Stimulated activated CD4-positive, alpha-beta T cell treated with anti-CD3 and anti-CD28 coated beads, Interleukin-15, amount 100 ng/mL, for 24 hours (primary cell): ENCODE results near the gene SLC22A2.

Source experiments
- DNase-seq: peaks from one replicate; pipeline ENCODE4 v3.0.0-alpha.2; 2020

The SLC22A2 gene

DNA sequence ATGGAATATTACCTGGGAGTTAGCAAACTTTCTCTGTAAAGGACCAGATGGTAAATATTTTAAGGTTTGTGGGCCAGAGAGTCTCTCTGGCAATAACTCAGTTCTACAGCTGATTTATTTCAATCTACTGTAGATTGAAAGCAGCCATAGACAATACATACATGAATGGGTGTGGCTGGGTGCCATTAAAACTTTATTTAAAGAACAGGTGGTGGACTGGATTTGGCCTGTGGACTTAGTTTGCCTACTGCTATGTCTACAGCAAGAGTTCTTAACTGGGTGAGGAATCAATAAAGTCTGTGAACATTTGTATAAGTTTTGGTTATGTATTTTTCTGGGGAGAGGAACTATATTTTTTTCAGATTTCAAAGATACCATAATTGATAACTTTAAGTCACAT lies 55.1 kb downstream of the SLC22A2 start:
- DNase-seq = no peak

DNA sequence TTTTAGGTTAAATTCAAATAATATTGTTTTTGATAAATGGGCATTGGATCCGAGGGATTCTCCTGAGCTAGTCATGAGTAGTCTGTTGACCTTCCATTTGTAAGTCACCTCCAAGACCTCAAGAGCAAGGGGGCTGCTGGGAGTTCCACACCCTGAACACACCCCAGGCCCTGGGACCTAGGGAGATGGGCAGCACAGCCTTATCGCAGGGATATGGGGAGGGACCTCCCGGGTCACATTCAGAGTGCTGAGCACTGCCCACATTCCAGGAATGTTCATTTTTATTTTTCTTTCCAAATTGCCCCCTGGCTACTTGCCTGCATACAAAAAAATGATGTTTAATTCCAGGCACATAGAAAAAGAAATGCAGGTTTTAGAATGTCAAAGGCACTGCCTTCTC lies 55.5 kb downstream of the SLC22A2 start:
- no peak for DNase-seq

DNA sequence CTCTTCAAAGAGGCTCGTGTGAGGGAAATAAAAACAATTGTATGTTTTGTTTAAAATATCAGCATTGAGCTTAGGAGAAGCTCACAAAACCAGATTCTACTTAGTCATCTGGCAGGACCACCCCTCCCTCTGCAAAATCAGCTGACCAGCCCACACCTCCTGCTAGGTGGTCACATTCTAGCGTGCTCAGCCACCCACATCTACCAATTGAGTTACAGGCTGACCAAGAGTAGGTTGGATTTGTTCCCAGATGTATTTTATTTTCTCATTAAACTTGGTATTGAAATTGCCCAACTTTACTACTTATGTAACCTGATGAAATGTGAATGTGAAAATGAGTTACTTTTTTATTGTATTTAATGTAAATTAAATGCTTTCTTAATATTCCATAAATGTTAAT lies 56.2 kb downstream of the SLC22A2 start:
- no peak for DNase-seq

DNA sequence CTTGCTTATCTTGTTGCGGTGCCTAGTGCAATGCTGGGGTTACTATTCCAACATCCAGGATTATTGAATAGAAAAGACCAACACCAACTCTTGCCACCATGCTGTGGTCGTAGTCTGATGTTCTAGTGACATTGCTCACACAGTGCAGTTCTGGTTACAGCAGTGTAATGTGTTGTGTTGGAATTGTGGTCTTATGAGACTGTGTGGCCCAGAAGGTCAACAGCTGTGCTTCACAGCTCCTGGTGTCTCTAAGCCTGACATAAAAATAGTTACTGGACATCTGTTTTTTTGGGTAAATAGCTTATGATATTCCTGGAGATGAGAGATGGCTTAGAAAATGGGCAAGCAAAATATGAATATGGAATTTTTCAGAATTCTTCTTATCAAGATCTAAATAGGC lies 57.6 kb downstream of the SLC22A2 start:
- no peak for DNase-seq

DNA sequence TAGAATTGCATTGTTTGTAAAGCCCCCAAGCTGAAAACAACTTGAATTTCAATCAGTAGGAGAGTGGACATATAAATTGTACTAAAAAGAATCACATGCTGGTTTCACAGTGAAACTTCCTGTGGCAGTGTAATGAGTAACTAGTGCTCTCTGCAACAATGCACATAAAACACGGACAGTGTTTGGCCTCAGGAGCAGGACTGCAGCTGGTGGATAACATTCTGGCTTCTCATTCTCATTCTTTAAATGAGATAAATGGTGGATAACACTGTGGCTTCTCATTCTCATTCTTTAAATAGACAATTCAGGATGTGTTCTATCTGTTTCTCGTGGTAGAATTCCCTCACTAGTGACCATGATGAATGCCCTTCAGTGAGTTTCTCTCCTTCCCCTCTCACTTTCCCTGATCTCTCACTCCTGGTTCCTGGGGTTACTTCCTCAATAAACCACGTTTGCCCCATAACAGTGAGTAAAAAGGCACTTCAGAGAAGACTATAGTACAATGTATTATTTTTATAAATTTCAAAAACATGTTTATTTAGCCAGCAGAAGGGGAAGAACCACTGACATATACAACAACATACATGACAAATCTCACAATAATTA lies 59.9 kb downstream of the SLC22A2 start:
- no peak for DNase-seq

DNA sequence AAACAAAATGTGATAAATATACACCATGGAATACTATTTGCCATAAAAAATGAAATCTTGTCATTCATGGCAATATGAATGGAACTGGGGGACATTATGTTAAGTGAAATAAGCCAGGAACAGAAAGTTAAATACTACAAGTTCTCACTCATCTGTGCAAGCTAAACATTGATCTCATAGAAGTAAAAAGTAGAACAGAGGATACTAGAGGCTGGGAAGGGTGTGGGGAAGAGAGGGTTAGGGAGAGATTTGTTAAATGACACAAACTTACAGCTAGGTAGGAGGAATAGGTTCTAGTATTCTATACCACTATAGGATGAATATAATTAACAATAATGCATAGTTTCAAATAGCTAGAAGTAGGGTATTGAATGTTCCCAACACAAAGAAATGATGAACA lies 61.0 kb downstream of the SLC22A2 start:
- no peak for DNase-seq

DNA sequence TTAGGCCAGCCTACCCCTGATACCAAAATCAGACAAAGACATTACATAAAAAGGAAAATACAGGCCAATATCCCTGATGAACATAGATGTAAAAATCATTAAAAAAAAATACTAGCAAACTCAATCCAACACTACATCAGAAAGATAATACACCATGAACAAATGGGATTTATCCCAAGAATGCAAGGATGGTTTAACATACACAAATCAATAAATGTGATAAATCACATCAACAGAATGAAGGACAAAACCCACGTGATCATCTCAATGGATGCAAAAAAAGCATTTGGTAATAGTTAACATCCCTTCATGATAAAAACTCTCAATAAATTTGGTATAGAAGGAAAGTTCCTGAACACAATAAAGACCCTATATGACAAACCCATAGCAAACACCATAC lies 63.8 kb downstream of the SLC22A2 start:
- DNase-seq = no peak

DNA sequence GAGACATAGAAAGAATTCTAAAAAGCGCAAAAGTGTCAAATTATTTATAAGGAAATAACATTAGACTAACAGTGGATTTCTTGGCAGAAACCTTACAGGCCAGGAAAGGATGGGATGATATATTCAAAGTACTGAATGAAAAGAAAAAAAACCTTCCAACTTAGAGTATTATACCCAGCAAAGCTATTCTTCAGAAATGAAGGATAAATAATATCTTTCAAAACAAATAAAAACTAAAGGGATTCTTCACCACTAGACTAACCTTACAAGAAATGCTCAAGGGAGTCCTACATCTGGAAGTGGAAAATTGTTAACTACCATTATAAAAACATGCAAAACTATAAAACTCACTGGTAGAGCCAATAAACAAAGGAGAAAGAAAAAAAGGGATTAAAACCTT lies 65.8 kb downstream of the SLC22A2 start:
- DNase-seq = no peak

DNA sequence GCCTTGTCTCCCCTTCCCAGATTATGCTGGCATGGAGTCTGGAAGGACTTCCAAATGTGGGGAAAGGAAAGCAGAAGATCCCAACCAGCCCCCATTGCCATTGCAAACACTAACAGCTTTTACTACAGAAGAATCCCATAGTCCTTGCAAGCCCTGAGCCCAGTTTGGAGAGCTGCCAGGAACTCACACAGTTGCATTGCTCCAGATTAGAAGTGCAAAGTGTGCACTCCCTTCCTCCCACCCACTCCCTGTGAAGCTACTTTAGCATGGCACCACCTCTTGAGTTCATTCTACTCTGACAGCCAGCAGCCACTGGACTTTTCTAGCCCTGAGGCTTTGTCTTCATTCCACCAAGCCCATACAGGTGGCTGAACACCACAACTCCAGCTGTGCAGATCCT lies 67.6 kb downstream of the SLC22A2 start:
- no peak for DNase-seq

DNA sequence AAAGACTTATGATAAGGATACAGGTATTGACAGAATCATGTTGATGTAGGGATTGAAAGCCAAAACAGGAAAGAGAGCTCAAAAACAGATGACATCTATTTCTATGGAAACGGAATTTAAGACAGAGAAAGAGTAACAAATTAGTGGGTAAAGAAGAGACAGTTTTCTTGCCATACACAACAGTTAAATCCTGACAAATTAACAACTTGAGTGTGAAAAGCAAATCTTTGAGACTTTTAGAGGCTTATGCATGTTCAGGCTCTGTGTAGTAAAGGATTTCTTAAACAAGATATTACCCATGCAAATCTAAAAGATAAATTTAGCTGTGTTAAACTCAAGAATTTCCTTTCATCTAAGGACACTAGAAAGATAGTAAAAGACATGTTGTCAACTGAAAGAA lies 68.5 kb downstream of the SLC22A2 start:
- no peak for DNase-seq

DNA sequence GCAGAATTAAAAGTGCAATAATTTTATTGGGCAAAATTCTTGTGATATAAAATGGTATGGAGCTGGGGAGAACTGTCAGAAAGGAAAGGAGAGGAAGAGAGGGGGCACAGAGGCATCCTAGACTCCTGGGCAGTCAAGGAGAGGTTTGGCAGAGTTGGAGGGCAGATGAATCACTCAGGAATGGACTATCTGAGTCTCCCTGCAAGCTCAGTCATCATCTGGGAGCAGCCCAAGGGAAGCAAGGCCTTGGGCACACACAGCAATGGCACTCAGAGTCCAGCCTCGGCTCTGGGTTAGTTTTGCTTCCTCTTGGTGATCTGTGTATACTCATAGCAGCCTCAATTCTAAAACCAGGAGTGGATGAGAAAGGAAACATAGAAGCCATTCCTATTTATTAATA lies 69.8 kb downstream of the SLC22A2 start:
- DNase-seq = no peak

DNA sequence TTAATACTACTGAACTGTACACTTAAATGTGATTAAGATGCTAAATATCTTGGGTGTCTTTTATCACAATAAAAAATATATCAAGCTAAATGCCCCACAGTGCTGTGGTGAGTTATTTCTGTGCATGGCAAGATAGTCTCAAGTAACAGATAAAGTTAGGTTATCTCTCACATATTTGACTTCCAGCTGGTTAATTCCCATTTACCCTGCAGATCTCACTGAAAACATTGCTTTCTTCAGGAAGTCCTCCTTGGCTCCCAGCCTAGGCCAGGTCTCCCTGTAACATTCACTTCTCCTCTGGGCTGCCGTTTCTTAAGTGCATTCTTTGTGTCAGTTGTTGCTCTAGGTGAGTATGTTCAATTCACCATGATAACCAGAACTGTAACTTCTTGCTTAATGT lies 77.9 kb downstream of the SLC22A2 start:
- DNase-seq = no peak

DNA sequence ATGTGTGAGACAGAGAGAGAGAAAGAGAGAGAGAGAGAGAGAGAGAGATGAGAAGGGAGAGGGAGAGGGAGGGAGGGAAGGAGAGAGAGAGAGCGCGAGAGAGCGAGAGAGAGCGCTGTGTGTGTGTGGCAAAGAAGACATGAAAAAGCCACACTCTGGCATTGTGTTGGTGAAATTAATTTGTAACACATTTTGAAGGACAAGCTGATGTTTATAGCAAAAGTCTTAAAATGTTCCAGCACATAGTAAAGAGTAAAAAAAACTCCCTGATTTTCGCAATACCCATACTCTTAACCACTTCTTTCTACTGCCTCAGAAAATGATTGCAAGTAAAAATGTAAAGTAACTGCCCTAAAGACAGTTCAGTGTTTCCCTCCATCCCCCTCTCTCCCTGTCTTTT lies 80.3 kb downstream of the SLC22A2 start:
- no peak for DNase-seq

DNA sequence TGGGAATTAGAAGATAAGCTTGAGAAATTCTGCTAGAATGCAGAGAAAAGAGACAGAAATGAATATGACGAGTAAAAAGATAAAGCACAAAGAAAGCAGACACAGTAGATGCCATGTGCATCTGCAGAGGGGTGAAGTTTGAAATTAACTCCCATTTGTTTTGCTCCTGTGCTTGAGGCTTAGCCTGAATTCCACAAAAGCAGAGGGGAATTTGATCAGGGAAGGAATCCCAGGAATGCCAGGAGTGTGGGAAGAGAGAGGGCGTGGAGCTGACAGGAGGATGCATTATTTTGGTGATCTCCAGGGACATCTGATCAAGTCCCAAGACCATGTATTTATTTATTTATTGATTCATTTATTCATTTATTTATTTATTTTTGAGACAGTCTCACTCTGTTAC lies 81.4 kb downstream of the SLC22A2 start:
- no peak for DNase-seq

DNA sequence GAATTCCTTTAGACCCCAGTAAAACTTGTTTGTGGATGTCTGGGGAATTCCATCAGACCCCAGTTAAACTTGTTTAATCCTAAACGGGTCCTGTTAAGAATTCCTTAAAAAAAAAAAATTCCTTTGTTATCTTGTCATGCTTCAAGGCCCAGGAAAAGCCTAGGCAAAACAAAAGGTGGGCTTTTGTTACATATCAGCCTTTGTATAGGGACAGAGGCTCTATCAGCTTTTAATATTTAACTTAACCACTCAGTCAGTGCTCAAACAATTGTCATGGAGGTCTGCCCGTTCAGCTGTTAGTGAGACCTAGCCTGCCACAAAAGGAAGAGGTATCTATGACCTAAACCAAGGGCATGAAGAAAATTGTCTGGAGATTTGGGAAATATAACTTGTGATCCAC lies 83.9 kb downstream of the SLC22A2 start:
- no peak for DNase-seq

DNA sequence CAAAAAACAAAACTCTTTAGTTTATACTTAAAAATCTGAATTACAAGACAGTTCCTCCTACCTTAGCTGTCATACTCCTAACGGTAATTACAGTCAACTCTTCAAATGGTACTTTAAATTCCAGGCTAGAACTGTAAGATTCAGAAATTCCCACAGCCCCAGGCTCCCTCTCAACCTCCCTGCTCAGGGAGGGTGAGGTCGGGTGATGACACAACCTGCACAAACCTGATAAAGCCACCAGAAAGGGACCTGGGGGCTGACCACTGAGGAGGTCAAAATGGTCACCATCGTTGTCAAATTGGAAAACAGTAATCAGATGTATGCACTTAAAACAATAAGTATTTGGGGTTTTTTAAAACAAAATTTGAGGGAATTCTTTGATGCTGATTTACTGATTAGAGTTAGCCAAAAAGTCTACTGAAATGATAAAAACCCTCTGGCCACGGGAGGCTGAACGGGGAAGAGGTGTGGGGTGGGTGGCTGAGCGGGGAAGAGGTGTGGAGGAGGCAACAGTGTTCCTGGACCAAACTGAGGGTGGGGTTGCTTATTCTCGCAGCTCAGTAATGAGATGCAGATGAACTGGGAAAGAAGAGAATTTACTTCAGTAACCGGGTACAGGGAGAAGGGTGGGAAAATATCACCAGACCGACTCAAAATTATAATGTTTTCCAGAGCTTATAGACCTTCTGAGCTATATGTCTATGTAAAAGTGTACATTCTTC lies 84.7 kb downstream of the SLC22A2 start:
- no peak for DNase-seq

DNA sequence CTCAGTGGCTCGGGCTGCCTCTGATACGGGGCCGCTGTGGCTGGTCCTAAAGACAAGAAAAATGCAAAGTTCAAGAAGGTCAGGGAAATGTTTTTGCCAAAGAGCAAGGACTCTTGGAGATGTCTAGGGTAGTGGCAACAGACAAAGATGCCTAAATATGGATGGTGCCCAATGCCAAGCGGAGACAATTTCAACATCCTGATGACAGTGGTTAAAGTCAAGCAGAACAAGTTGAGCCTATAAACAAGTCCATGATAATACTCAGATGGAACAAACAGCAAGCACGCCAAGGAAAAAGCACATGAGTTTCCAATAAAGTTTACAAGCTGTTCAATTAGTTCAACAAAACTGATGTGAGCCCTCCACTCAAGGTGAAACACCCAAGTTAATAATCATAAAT lies 85.9 kb downstream of the SLC22A2 start:
- DNase-seq = no peak

DNA sequence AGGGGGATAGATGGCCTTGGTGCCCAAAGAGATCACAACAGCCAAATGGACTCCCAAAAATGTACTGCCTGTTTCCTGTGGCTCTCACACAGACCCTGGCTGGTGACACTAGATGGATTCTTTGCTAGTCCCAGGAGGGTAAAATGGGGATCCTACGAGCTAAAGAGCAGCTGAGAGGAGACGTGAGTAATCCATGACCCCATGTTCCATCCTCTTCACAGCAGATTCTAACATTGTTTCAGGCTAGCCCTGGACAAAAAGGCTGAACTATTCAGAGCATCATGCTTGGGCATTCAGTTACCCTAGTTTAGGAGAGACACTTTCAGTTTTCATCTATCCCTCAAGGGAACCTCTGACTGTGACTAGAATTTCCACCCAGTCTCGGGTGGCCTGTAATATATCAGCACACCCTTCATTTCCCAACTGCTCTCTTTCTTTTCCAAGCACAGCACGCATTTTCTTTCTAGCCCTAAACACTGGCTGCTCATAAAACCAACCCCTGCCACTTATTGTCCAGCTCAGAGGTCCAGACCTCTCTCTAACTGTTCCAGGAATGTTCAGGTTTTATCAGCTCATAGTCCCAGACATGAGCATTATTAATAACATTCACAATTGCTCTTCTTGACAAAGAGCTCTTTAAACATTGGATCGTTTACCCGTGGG lies 88.5 kb downstream of the SLC22A2 start:
- DNase-seq = no peak

DNA sequence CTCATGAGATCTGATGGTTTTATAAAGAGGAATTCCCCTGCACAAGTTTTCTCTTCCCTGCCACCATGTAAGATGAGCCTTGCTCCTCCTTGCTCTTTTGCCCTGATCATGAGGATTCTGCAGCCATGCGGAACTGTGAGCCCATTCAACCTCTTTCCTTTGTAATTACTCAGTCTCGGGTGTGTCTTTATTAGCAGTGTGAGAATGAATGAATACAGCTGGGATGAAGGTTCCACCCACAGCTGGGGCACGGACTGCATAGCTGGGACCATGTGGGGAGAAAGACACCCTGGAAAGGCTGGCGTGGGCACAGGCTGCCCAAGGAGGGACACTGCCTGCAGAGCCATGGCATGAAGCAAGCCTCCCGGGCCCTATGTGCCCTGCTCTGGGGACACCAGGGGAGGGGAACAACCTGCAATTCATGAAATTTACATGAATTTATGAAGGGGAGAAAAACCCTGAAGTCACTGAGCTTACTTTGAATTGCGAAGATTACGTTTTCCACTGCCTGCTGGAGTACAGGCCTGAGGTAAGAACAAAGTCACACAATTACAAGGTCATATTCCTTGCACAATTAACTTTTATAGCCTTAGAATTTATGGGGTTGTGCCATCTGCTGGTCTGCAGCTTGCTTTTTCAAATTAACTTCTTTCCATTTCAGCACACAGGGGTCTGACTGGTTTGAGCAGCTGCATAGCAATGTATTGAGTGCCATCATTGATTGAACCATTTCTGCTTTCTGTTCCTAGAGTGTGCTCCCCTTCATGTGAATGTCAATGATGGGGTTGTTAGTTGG lies 90.8 kb downstream of the SLC22A2 start:
- no peak for DNase-seq
